HepG2 (cell line): Measurements from ENCODE around the gene FLT3LG. TPM values are rescaled to one million over a fixed set of nuclear protein-coding genes. Genes with fewer than 3 reads are reported as not detected.
A peak's percentile ranks its signal among the peaks of the same experiment; 100 is the strongest.

Experiments
- BATF2 ChIP-seq: sonication (generic); formaldehyde crosslinking; IDR thresholded peaks from 2 replicates; pipeline ENCODE4 v1.8.0; 2022; ENCODE audit warnings: mild to moderate bottlenecking, missing genetic modification reagents, moderate library complexity
- DMAP1 ChIP-seq: IDR thresholded peaks from 2 replicates; pipeline ENCODE4 v1.6.1; 2016
- DNMT1 ChIP-seq: sonication (generic); formaldehyde crosslinking; IDR thresholded peaks from 2 replicates; pipeline ENCODE4 v1.5.1; 2020; ENCODE audit warnings: mild to moderate bottlenecking, missing genetic modification reagents
- ETV5 ChIP-seq: IDR thresholded peaks from 2 replicates; pipeline ENCODE4 v1.6.1; 2018; ENCODE audit warnings: missing biosample characterization, missing genetic modification reagents, inconsistent platforms, borderline replicate concordance
- FOXP4 ChIP-seq: sonication (generic); formaldehyde crosslinking; IDR thresholded peaks from 2 replicates; pipeline ENCODE4 v1.4.0; 2020; ENCODE audit warnings: missing genetic modification reagents
- HNRNPL ChIP-seq: fragments of 200-400 bp; formaldehyde crosslinking; IDR thresholded peaks from 2 replicates; pipeline ENCODE4 v1.6.1; 2017; ENCODE audit warnings: mild to moderate bottlenecking, low read depth, low read length
- HOXA3 ChIP-seq: sonication (generic); formaldehyde crosslinking; IDR thresholded peaks from 2 replicates; pipeline ENCODE4 v1.5.0; 2020; ENCODE audit warnings: missing genetic modification reagents
- MAF1 ChIP-seq: sonication (generic); formaldehyde crosslinking; IDR thresholded peaks from 2 replicates; pipeline ENCODE4 v1.5.0; 2020; ENCODE audit warnings: missing genetic modification reagents, borderline replicate concordance
- NFE2L2 ChIP-seq: fragments of 150-350 bp; IDR thresholded peaks from 2 replicates; pipeline ENCODE4 v1.6.1; 2014; ENCODE audit warnings: low read length
- NFRKB ChIP-seq: fragments of 450-650 bp; IDR thresholded peaks from 2 replicates; pipeline ENCODE4 v1.6.1; 2017
- NONO ChIP-seq, 2 experiments: fragments of 450-650 bp in 1 of 2; sonication (generic) in 1 of 2; formaldehyde crosslinking in 1 of 2; IDR thresholded peaks in 1 of 2; conservative IDR thresholded peaks in 1 of 2; 2 replicates each; pipeline versions ENCODE4 v1.6.1 to v1.8.0; 2017 to 2022; ENCODE audit warnings: mild to moderate bottlenecking in 1 of 2, missing genetic modification reagents in 1 of 2, moderate library complexity in 1 of 2
- PRPF4 ChIP-seq: fragments of 200-400 bp; formaldehyde crosslinking; IDR thresholded peaks from 2 replicates; pipeline ENCODE4 v1.6.1; 2016; ENCODE audit warnings: low read length, low read depth; ENCODE audit not compliant: poor library complexity, severe bottlenecking
- REST ChIP-seq, 2 experiments: IDR thresholded peaks; 2 replicates each; pipeline ENCODE4 v1.6.1; 2011 to 2012; ENCODE audit warnings: low read length in 2 of 2, borderline replicate concordance in 1 of 2, low read depth in 1 of 2, mild to moderate bottlenecking in 1 of 2, moderate library complexity in 1 of 2
- TBX2 ChIP-seq: sonication (generic); formaldehyde crosslinking; IDR thresholded peaks from 2 replicates; pipeline ENCODE4 v1.5.0; 2020; ENCODE audit warnings: missing genetic modification reagents, mild to moderate bottlenecking, borderline replicate concordance
- ZFP37 ChIP-seq: sonication (generic); formaldehyde crosslinking; IDR thresholded peaks from 2 replicates; pipeline ENCODE4 v1.4.0; 2020; ENCODE audit warnings: missing genetic modification reagents, borderline replicate concordance
- ZGPAT ChIP-seq: IDR thresholded peaks from 2 replicates; pipeline ENCODE4 v1.6.1; 2016; ENCODE audit warnings: mild to moderate bottlenecking
- ZNF235 ChIP-seq: sonication (generic); formaldehyde crosslinking; IDR thresholded peaks from 2 replicates; pipeline ENCODE4 v1.8.1; 2023; ENCODE audit warnings: mild to moderate bottlenecking, missing genetic modification reagents, borderline replicate concordance
- ZNF260 ChIP-seq: sonication (generic); formaldehyde crosslinking; IDR thresholded peaks from 2 replicates; pipeline ENCODE4 v1.4.0; 2020; ENCODE audit warnings: missing genetic modification reagents, low read depth, mild to moderate bottlenecking, borderline replicate concordance
- ZNF33B ChIP-seq: sonication (generic); formaldehyde crosslinking; IDR thresholded peaks from 2 replicates; pipeline ENCODE4 v1.5.1; 2020; ENCODE audit warnings: mild to moderate bottlenecking, missing genetic modification reagents
- ZNF558 ChIP-seq: sonication (generic); formaldehyde crosslinking; IDR thresholded peaks from 2 replicates; pipeline ENCODE4 v1.9.0; 2022; ENCODE audit warnings: mild to moderate bottlenecking, missing genetic modification reagents, borderline replicate concordance
- ZNF75D ChIP-seq: sonication (generic); formaldehyde crosslinking; IDR thresholded peaks from 2 replicates; pipeline ENCODE4 v1.8.1; 2023; ENCODE audit warnings: missing genetic modification reagents, mild to moderate bottlenecking, borderline replicate concordance
- polyA plus RNA-seq, 8 experiments: library from polyadenylated mRNA; depleted of rRNA in 3 of 8; stranded (reverse) in 7 of 8; unstranded in 1 of 8; fragments of >200 nt; fragmentation: Illumina TruSeq in 4 of 8; extraction: Trizol in 4 of 8; gene quantifications; 2 replicates each; pipeline versions ENCODE4 v1.2.1 to v1.2.3, GENCODE V29; 2011 to 2016; ENCODE audit warnings: low read depth in 4 of 8, missing spikeins in 1 of 8, mixed read lengths in 1 of 8; ENCODE audit not compliant: insufficient read depth in 1 of 8
- total RNA-seq, 5 experiments: library from RNA; depleted of rRNA; stranded (reverse); fragments of >200 nt; fragmentation: Illumina TruSeq; extraction: Trizol; gene quantifications; 2 replicates each; pipeline ENCODE4 v1.2.3, GENCODE V29; 2016; ENCODE audit warnings: low read depth in 1 of 5

FLT3LG gene
- total and polyA plus RNA-seq, 2 of the 13 experiments (the other 11 are each of a cell fraction or from before 2014, with no cell fraction given): 1.5 to 2.6 TPM

- TF ChIP-seq ZNF75D (CRISPR knock-in tag): peak; percentile 89; the same call in 1 of the 2 replicates
- TF ChIP-seq ZNF33B (CRISPR knock-in tag): 0 out of 2 replicates have a peak, but pooled peaks have one; percentile 64
- TF ChIP-seq NFRKB: peak; percentile 71
- 0 out of 2 replicates have a peak, but pooled peaks have one; percentile 40 for TF ChIP-seq ZFP37 (CRISPR knock-in tag)
- peak; percentile 99 for TF ChIP-seq HOXA3 (CRISPR knock-in tag)
- TF ChIP-seq ZNF558 (CRISPR knock-in tag): no peak
- TF ChIP-seq FOXP4: no peak
- no peak for TF ChIP-seq BATF2 (CRISPR knock-in tag)
- TF ChIP-seq ZGPAT (CRISPR knock-in tag): peak; percentile 94
- no peak for TF ChIP-seq NFE2L2
- TF ChIP-seq ZNF235 (CRISPR knock-in tag): no peak
- peak; percentile 52; the same call in 1 of the 2 replicates for TF ChIP-seq ETV5 (CRISPR knock-in tag)
- TF ChIP-seq DNMT1 (CRISPR knock-in tag): no peak
- peak in 1 of 2 experiments; percentile 86; a peak in 2 of 4 replicates for TF ChIP-seq REST (IDR thresholded peaks at IDR 0.05; ENCODE audit: borderline replicate concordance in 1 of 2, low read depth in 1 of 2, low read length in 2 of 2)
- TF ChIP-seq NONO (IDR thresholded peaks at IDR 0.05): no peak
- TF ChIP-seq NONO (CRISPR knock-in tag; conservative IDR thresholded peaks at IDR 0.05): peak; percentile 89
- no peak for TF ChIP-seq PRPF4
- TF ChIP-seq TBX2 (CRISPR knock-in tag): peak; percentile 57
- peak; percentile 97 for TF ChIP-seq DMAP1
- TF ChIP-seq HNRNPL: peak; percentile 70
- TF ChIP-seq ZNF260 (CRISPR knock-in tag): no peak
- TF ChIP-seq MAF1 (CRISPR knock-in tag): peak; percentile 85; the same call in 1 of the 2 replicates
These were observed 13.4 kb downstream of the FLT3LG start, which contains the start of gene RPL13A (continued) for GRCh38 chr19:49487277-49488045.
